Mucosa of gallbladder (tissue), 1 donor: ENCODE measurements around the gene DNAJA2. TPM values are rescaled to one million over a fixed set of nuclear protein-coding genes. Genes with fewer than 3 reads are reported as not detected.

Experiments used
- DNase-seq: peaks from one replicate; pipeline ENCODE4 v3.0.0-alpha.2; 2020; ENCODE audit warnings: low spot score
- total RNA-seq: library from RNA; stranded (reverse); gene quantifications from one replicate; pipeline ENCODE4 v1.2.1, GENCODE V29; 2021
- donor health status: DM: no; HTN: no; CAD: no.

The DNAJA2 gene
- total RNA-seq, 1 donor from 2014 or later, result 62.8 TPM

DNA sequence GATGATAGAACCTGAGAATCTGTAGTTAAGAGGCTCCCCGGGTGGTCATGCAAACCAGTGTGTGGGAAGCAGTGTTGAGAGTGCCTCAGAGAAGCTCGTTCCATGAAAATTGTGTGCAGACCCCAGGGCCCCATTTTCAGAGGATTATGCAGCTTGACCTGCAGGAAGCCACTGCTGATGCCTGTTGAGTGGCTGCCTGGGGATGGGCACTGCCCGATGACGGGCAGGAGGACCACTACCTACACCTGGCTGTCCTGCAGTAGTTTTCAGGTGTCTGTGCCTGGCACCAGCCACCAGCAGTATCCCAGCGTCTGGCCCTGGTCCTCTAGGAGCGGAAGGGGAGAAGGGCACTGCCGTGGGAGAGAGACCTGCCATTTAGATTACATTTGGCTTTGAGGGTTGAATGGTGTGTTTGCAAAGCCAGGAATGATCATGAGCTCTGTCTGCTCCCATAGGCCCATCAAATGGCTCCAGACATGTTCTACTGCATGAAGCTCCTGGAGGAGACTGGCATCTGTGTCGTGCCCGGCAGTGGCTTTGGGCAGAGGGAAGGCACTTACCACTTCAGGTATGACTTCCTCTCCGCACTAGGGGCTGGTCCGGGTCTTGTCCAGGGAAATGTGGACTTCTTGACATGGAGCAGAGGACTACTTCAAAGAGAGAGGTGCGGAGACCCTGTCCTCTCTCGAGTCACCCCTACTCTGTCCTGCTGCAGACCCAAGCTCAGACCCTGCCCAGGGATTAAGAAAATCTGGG, 46.8 kb downstream of the DNAJA2 start:
- DNase-seq, result no peak

DNA sequence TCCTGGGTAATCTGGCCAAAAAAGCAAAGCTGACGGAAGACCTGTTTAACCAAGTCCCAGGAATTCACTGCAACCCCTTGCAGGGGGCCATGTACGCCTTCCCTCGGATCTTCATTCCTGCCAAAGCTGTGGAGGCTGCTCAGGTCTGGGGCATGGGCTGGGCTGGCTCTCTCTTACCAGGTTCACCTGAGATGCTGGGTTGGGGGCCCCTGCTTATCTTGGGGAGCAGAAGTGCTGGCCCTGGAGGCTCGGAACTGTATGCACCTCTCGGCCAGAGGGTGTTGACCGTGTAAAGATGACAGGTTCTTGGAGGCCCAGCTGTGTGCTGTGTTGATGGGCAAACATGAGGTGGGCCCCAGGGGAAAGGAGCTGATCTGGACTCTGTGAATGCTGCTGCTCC, 49.1 kb downstream of the DNAJA2 start:
- no peak for DNase-seq

DNA sequence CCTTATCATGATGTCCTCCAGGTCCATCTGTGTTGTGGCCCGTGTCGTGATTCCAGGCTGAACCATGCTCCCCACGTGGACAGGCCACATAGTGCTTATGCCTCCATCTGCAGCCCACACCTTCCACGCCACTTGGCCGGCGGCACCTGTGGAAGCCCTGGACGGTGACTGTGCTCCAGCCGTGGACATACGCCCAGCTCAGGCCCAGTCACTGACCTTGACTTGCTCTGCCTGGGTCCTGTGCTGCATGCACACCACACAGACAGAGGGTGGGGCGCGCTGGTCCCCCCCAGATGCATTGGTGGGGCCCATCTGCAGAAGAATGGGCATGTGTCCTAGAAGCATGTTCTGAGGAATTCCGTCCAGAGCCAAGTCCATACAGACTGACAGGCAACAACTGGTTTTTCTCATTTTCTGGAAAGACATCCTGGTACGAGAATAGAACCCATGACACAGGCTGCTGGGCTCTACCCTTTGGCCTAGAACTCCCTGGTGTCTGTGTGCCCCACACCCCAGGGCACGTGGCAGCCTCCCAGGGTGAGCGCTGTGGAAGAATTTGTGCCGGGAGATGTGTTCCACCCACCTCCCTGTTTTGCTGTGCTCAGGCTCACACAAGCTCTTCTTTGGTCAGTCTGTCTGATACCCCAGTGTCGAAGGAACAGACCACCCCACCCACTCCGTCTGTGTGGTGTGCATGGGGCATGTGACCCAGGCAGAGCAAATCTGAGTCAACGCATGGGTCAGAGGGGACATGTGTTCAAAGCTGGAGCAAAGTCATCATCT, 49.8 kb downstream of the DNAJA2 start:
- no peak for DNase-seq

DNA sequence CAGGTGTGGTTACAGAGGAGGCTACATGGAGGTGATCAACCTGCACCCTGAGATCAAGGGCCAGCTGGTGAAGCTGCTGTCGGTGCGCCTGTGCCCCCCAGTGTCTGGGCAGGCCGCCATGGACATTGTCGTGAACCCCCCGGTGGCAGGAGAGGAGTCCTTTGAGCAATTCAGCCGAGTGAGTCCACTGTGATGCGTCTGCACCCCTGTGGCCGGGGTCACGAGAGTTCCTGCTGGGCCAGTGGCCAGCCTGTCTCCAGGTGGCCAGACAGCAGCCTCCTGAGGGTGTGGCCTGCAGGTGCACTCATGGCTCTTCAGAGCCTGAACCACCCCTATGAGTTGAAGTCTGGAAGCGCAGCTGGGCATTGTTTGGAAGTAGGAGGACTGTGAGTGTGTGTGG, 51.2 kb downstream of the DNAJA2 start:
- DNase-seq, result no peak

DNA sequence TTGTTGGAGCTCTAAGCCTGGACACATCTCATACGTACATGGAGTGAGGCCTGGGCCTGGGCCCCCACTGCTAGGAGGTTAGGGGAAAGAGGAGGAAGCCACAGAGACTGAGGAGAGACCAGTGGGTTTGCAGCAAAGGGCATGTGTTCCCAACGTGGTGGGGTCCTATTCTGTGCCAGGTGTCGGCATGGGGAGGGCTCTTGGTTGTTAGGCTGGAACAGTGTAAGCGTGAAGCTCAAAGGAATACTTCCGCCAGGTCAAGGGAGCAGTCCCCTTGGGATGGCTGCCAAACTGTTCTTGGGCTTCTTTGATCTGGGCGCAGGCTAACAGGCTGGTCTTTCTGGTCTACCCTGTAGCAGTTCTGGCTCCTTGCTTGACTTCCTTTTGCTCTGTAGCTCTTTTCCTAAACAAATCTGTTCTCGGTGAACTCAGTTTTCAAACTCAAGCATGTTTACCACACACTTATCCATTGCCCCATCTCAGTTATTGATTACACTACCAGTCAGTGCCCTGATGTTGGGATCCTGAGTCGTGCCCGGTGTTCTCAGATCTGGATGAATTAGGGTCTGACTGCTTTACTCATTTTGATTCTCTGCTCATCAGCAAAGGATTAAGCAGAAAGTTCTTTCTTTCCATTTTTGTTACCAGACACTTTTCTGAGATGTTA, 52.9 kb downstream of the DNAJA2 start:
- peak; percentile 70 for DNase-seq

DNA sequence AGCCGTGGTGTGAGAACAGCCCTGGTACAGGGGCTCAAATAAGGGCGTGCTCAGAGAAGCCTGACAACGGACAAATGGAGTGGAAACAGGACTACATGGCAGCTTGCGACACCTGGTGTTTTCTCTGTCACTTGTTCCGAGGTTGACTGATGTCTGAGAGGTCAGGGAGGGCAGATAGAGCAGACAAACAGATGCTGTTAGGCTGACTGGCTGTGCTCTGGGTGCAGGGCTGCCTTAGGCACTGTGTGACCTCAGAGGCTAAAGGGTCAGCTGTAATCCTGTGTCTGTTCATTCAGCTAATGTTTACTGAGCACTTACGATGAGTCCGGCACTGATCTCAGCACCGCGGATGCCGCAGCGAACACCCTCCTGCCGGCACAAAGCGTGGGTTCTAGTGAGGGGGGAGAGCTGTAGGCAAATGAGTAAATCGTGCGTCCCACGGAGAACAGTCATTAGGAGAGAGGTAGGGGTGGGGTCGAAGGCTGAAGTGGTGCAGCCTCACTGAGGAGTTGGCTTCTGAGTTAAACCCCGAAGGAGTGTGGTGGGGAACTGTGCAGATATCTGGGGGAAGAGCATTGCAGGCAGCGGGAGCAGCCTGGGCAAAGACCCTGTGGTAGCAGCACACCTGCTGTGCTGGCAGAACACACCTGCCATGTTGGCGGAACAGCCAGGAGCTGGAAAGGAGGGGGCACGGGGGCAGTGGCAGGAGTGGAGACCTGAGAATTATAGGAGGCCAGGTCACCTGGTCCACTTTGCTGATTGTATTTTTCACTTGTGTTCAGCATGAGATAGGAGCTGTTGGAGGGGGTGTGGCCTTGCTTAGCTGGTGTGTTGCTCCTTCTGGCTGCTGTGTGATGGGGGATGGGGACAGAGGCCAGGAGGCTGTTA, 54.3 kb downstream of the DNAJA2 start:
- peak; percentile 28 for DNase-seq

DNA sequence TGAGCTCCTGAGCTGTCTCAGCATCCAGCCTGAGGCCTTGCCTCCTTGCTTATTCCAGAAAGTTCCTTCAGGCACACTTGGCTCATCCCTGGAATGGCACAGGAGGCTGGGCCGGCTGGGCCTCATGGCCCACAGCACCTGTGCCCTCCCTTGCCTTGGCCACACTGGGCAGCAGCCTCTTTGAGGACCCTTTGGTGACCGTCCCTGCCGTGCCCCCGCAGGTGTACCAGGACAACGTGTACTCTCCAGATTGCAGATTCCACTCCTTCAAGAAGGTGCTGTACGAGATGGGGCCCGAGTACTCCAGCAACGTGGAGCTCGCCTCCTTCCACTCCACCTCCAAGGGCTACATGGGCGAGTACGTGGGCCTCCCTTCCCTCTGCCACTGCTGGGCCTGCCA, 55.1 kb downstream of the DNAJA2 start:
- DNase-seq, result no peak

DNA sequence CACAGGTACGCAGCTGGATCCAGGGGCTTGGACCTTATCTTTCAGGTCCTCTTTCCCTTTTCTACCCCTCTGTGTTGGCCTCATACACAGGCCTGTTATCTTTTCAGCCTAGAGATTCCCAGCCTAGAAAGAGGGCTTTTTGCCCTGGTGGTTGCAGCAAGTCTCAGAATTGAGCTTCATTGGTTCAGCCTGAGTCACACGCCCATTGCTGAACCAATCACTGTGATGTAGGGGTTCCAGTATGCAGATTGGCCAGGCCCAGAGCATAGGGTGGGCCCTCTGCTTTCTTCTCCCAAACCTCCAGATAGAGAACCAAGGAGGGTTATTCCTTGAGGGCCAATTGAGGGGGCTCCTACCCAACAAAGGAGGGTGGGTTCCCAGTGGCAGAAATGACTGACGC, 56.5 kb downstream of the DNAJA2 start:
- DNase-seq, result no peak

DNA sequence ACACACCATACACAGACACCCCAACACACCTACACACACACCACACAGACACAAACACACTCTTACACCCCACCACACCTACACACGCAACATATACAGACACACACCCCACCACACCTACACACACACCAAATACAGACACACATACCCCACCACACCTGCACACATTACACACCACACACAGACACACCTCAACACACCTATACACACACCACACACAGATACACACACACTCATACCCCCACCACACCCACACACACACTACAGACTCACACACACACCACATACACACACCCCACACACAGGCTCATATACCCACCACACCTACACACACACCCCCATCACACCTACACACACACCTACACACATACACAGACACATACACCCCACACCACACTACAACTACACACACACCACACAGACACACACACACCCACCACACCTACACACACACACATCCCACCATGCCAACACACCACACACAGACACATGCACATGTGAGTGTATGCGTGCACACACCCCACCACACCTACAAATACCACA, 57.9 kb downstream of the DNAJA2 start:
- DNase-seq, result no peak

DNA sequence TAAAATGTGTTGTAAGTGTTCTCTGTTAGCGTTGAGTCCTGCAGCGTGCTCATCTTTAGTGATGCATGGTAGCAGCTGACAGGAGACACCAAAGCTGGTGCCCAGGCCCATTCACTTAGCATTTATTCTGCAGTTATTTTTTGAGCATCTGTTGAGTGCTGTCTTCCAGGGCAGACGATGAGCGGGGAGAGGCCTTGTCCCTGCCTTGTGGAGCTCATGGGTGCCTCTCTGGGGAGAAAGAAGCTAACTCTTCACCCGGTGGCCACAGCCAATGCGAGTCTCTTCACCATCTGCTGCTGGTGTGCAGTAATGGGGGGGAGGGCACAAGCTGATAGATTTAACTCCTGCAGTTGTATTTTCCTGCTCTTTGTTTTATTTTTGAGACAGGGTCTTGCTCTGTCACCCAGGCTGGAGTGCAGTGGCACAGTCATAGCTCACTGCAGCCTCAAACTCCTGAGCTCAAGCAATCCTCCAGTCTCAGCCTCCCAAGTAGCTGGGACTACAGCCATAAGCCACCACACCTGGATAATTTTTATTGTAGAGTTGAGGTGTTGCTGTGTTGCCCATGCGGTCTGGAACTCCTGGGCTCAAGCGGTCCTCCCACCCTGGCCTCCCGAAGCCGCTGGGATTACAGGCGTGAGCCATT, 58.8 kb downstream of the DNAJA2 start:
- no peak for DNase-seq

DNA sequence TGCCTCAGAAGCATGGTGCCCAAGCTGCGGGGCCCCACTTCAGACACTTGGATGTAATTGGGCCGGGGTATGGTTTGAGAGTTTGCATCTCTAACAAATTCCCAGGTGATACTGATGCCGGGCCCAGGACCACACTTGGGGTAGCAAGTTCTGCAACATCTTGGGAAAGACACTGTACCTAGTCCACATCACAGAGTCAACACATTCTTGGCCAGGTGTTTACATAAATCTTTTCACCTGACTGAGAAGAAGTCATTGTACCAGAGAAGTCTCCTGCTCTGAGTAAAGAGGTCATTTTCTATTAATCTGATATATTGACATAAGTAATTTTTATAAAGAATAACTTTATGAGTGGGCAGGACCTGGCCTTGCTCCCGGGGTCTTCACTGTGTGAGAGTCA, 61.8 kb downstream of the DNAJA2 start:
- no peak for DNase-seq

DNA sequence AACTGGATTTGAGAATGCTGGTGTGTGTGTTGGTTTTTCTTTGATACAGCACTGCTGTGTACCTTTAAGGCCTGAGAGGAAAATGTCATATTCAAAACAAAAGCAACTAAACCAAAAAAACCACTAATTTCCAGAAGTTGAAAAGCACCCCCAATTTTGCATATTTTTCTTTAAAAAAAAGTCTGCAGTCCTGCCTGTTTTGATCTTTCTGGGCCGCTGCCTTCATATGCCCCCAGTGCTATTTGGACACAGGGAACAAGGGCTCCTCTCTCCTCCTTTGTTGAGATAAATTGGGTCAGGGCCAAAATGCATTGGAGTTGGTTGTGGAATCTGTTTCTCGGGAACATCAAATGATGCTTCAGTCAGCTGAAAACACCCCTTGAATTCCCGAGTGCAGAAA, 62.4 kb downstream of the DNAJA2 start:
- no peak for DNase-seq

DNA sequence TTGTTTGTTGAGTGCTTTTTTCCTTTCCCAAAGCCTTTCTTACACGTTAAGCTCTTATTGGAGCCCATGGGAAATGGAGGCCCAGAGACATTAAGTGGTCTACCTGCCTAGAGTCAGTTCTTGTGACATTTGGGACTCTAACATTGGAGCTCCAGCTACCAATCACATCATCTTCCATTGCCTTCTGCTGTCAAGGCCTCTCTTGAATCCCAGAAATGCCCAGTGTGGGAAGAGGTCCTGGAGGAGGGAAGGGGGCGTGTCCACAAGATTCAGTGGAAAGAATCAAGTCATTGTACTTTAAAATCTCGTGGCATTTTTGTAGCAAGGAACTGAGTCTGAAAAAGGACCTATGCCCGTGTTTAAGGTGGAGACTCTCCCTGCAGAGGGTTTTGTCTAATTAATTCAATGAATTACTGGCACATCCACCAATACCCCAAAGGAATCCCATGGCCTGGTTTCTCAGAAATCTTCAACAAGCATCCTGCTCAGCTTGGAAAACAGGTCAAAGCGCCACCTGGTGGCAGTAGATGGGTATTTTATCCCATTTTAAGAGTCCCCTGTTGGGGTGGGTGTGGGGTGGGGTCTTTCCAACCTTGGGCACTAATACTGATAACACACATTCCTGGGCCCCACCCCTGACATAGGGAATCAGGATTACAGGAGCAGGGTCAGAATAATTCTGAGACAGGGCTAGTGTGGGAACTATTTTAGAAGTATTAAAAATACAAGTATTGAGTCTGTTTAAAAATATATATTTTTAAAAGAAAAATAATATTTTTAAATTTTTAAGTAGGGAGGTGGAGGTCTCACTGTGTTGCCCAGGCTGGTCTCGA, 64.7 kb downstream of the DNAJA2 start:
- peak; percentile 41 for DNase-seq

DNA sequence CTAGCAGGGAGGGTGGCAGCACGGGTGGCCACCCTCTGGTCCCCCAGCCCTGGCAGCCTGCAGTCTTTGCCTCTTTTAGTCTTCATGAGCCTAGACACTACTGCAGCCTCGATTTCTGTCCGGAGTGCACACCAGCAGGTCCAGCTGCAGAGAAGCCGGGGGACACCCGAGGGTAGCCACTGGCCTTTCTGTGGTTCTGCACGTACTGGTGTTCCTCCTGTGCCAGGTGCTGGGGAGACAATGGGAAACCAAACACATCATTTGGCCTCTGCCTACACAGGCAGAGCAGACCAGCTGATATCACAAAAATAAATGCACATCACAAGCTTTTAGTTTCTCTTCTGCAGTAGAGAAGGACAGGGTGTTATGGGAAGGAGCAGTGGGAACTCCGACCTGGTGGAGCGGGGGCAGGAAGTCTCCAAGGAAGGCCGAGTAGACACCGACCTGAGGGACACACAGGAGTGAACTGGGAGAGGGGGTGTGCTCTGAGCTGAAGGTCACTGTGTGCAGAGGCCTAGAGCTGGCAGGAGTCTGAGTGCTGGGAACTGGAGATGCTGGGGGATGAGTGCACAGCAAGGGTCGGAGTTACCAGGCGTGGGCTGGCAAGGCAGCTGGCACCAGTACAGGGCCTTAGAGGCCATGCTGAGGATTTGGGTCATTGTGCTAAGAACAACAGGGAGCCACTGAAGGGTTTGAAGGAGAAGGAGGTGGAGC, 66.3 kb downstream of the DNAJA2 start:
- DNase-seq, result no peak

DNA sequence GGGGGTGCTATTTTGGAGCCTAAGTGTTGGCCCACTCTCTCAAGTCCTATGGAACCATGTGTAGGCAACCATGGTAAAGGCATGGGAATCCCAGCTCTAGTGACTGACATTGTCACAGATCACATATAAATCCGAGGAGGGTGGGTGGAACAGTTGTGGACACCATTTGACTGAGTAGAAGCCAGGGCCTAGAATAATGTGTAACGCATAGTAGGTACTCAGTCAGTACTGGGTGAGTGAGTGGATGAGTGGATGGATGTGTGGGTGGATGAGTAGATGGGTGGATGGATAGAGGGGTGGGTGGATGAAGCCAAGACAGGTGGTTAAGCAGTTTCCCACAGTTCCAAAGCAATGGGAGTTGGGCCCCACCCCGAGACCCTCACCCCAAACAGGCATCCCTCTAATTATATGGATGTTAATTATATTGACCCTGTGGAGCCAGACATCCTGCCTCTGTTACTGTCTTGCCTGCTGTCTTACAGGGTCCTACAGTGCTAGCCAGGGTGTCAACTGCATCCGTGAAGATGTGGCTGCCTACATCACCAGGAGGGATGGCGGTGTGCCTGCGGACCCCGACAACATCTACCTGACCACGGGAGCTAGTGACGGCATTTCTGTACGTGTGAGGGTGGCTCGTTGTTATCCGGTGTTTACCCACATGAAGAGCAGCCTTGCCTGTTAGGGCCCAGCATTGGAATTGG, 67.0 kb downstream of the DNAJA2 start:
- no peak for DNase-seq
